ENCODE results near the gene REEP1. TPM values are rescaled to one million over a fixed set of nuclear protein-coding genes. Genes with fewer than 3 reads are reported as not detected.

The REEP1 gene
- total and polyA plus RNA-seq, 2 of the 8 experiments (the other 6 are each of a cell fraction or from before 2014, with no cell fraction given) = 0.74 to 1.5 TPM

DNA sequence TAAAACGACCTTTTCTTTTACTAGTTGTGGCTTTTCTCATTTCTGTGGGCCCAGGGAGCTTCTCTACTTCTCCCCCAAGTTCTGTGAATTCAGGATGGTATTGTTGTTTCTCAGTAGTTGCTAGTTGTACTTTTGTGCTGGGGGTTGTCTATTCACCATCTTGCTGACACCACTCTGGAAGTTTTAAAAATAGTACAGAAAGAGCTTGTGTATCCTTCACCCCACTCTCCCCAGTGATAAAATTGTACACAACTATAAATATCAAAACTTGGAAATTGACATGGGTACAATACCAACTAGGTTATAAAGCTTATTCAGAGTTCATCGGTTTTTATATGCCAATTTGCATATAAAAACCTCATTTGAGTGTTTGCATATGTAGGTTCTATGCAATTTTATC is 45.3 kb upstream of the REEP1 start:
- H4K8ac ChIP-seq (ENCODE audit: extremely low read depth, insufficient read depth, low read length) = no peak overlapping the region
- H2AK5ac ChIP-seq (ENCODE audit: low read depth, low read length) = no peak overlapping the region
- no peak overlapping the region for H3K23ac ChIP-seq (ENCODE audit: insufficient read length)
- H4K5ac ChIP-seq (ENCODE audit: insufficient read length, low read depth, low read length) = no peak overlapping the region
- no peaks in the 10 kb centered on the region; the same call in 1 of the 2 replicates for H3K23me2 ChIP-seq (ENCODE audit: low read depth, low read length)
- ChIA-PET CTCF (ENCODE audit: partially characterized antibody) (interaction anchor here (1.3 to 2.7 kb wide), 2 partner anchors 10 to 181 kb away, joined by 4 to 19 read pairs; no protein-coding TSS in a partner anchor), POLR2A (ENCODE audit: partially characterized antibody) (no interaction called here)
- no peaks in the 10 kb centered on the region for H3K9me3 ChIP-seq (ENCODE audit: insufficient read depth in 2 of 2, low read depth in 1 of 2, low read length in 1 of 2)
- no peak overlapping the region for H2AFZ ChIP-seq (ENCODE audit: low read length)
- H4K91ac ChIP-seq (replicated peaks; ENCODE audit: insufficient read length, low read length) = no peak overlapping the region
- no peak for FAIRE-seq
- no peaks in the 10 kb centered on the region for H3K79me1 ChIP-seq (ENCODE audit: low read depth, low read length)
- no peak overlapping the region for H3K4me3 ChIP-seq (ENCODE audit: extremely low read depth in 1 of 4, insufficient read depth in 2 of 4, low read depth in 3 of 4, low read length in 4 of 4)
- no peak overlapping the region for H2BK120ac ChIP-seq (replicated peaks; ENCODE audit: low read depth, low read length)
- no peak overlapping the region for H3K27ac ChIP-seq (ENCODE audit: low read depth, low read length)
- no peak overlapping the region for H2BK20ac ChIP-seq (ENCODE audit: low read length)
- WGBS, 2 experiments (ENCODE audit: extremely low coverage in 1 of 2, insufficient coverage in 1 of 2, insufficient read length in 1 of 2, insufficient replicate concordance in 2 of 2, low coverage in 1 of 2, low lambda C conversion rate in 2 of 2, missing lambda C conversion rate in 1 of 2) = 79% methylated on average over 2 of the region's 2 CpGs; no CpG with 5 or more reads in 1 of the 2 experiments
- no peak overlapping the region for H3K56ac ChIP-seq (replicated peaks; ENCODE audit: insufficient read length, low read depth, low read length)
- H3K36me3 ChIP-seq (ENCODE audit: control insufficient read depth in 2 of 4, insufficient read depth in 4 of 4, low read length in 3 of 4) = no peaks in the 10 kb centered on the region
- TF ChIP-seq, protein P1, sequence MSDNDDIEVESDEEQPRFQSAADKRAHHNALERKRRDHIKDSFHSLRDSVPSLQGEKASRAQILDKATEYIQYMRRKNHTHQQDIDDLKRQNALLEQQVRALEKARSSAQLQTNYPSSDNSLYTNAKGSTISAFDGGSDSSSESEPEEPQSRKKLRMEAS (IDR thresholded peaks at IDR 0.05) = no peak
- TF ChIP-seq ZNF274 (IDR thresholded peaks at IDR 0.05; ENCODE audit: borderline replicate concordance, extremely low read depth, low read length) (no peak), GTF2F1 (IDR thresholded peaks at IDR 0.05; ENCODE audit: borderline replicate concordance, low read depth, low read length) (no peak), CEBPB (IDR thresholded peaks at IDR 0.05; ENCODE audit: low read depth, low read length) (no peak), NRF1 (IDR thresholded peaks at IDR 0.05; ENCODE audit: low read depth, low read length) (no peak)
- TF ChIP-seq, protein P2, sequence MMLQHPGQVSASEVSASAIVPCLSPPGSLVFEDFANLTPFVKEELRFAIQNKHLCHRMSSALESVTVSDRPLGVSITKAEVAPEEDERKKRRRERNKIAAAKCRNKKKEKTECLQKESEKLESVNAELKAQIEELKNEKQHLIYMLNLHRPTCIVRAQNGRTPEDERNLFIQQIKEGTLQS (IDR thresholded peaks at IDR 0.05; ENCODE audit: insufficient read depth, low read depth, low read length) = no peak
- no peak overlapping the region for H3K4ac ChIP-seq (replicated peaks; ENCODE audit: insufficient read length, low read depth, low read length)
- no peak for DNase-seq (ENCODE audit: low read depth in 1 of 2, low spot score in 2 of 2)
- H3K27me3 ChIP-seq (replicated peaks in 1 of 4; ENCODE audit: control insufficient read depth in 3 of 4, extremely low read depth in 1 of 4, insufficient read depth in 3 of 4, low read length in 3 of 4) = no peaks in the 10 kb centered on the region
- no peaks in the 10 kb centered on the region for H3K4me1 ChIP-seq (replicated peaks in 1 of 4; ENCODE audit: control insufficient read depth in 3 of 4, insufficient read depth in 4 of 4, low read length in 3 of 4)
- no peak overlapping the region for H3K9ac ChIP-seq (replicated peaks in 1 of 4; ENCODE audit: extremely low read depth in 1 of 4, low read depth in 3 of 4, low read length in 3 of 4)
- H3K79me2 ChIP-seq (ENCODE audit: control insufficient read depth in 1 of 2, insufficient read depth in 2 of 2, low read length in 2 of 2) = no peaks in the 10 kb centered on the region
- no peak overlapping the region for H2BK15ac ChIP-seq (ENCODE audit: low read length)
- no peak overlapping the region for H3K4me2 ChIP-seq (ENCODE audit: insufficient read depth in 1 of 2, low read depth in 2 of 2, low read length in 2 of 2)
- no peak overlapping the region for H2BK12ac ChIP-seq (ENCODE audit: low read depth, low read length)
- no peaks in the 10 kb centered on the region for H4K20me1 ChIP-seq (replicated peaks in 1 of 2; ENCODE audit: control insufficient read depth in 1 of 2, insufficient read depth in 2 of 2, low read length in 2 of 2)
- H2BK5ac ChIP-seq (ENCODE audit: low read depth, low read length) = no peak overlapping the region
- H3K14ac ChIP-seq (ENCODE audit: insufficient read length) = no peak overlapping the region
- no peak overlapping the region for H3K18ac ChIP-seq (ENCODE audit: extremely low read depth, low read length)

Measured in H1 (cell line).